ENCODE measurements around the gene EPHA1.

DNA sequence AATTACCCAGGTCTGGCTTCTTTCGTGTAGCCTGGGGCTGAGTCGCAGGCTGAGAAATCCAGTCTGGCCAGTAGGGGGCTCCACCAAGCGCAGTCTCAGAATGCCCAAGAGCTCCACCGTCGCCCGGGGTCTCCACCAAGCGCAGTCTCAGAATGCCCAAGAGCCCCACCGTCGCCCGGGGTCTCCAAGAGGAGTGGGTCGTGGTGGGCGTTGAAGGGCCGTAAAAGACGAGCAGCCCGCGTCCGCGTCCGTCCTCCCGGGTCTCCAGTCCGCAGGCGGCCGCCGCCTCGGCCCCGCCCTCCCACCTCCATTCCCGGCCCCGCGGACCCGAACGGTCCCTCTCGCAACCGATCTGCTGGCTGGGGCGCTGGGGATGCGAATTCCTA, 28.4 kb downstream of the EPHA1 start:
- TF ChIP-seq, protein P1, sequence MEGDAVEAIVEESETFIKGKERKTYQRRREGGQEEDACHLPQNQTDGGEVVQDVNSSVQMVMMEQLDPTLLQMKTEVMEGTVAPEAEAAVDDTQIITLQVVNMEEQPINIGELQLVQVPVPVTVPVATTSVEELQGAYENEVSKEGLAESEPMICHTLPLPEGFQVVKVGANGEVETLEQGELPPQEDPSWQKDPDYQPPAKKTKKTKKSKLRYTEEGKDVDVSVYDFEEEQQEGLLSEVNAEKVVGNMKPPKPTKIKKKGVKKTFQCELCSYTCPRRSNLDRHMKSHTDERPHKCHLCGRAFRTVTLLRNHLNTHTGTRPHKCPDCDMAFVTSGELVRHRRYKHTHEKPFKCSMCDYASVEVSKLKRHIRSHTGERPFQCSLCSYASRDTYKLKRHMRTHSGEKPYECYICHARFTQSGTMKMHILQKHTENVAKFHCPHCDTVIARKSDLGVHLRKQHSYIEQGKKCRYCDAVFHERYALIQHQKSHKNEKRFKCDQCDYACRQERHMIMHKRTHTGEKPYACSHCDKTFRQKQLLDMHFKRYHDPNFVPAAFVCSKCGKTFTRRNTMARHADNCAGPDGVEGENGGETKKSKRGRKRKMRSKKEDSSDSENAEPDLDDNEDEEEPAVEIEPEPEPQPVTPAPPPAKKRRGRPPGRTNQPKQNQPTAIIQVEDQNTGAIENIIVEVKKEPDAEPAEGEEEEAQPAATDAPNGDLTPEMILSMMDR (IDR thresholded peaks at IDR 0.05): peak; percentile 82 to 96 (median 86)
- no peak for TF ChIP-seq POLR2A (IDR thresholded peaks at IDR 0.05)

All from body of pancreas (tissue), 4 donors.